ENCODE data around the gene TBX2. TPM values are rescaled to one million over a fixed set of nuclear protein-coding genes. Genes with fewer than 3 reads are reported as not detected.
"Not testable (repeated sequence)": the region's sequence is repeated elsewhere in the genome, so short reads cannot be mapped to it uniquely, and the experiment has no call there.

The TBX2 gene
- total RNA-seq, 2 donors from 2014 or later: 0.08 TPM; not detected in 1

DNA sequence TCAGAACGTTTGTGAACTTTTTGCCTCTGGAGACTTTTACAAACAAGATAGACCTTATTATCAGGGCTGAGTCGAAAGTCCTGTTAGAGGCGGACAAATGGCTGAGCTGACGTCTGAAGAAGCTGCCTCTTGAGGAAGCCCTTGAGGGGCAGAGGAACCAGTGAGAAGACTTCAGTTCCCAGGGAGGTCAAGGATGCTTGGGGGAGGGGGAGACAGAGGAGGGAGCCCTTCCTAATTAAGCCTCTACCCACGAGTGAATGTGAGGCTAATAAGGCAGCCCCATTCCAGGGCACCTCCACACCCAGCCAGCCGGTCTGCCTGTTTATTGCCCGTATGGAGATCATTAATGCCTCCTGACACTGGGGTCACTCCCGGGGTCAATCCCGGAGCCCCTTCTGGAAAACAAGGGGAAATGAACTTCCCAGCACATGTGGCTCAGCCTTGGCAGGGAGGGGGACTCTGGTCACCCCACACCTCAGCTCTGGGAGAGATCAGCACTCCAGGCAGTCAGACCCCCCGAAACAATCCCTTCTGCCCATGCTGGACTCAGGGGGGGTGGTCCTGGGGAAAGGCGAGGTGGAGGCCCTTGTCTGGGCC, 43.3 kb downstream of the TBX2 start:
- Mint-ChIP-seq H3K36me3 (peaks cover 4% of the 10 kb centered on the region), H3K4me1 (ENCODE audit: low read depth in 2 of 2) (peaks cover 0 to 5% of the 10 kb centered on the region in 2 donors), H3K9me3 (peaks cover 3% of the 10 kb centered on the region), H3K27ac (no peak overlapping the region), H3K27me3 (peaks cover 37% of the 10 kb centered on the region in 2 donors), H3K4me3 (no peak overlapping the region)
- no peak for DNase-seq (ENCODE audit: low spot score)
- ATAC-seq: no peak

DNA sequence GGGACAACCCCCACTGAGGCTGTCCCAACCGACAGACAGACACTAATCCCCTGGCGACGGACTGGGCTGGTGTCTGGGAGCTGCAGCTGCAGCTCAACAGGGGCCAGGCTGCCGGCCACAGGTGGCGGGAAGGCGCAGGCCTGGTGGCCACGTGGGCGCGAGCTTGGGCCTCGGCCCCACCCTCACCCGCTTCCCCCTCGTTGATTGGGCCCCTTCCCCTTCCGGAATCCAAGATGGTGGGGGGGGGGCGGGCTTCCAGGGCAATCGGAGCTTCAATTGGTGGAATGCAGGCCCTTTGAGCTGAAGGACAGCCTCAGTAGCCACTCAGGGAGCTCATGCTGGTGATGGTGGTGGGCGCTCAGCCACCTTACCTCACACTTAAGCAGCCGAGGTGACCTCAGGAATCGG, 43.8 kb downstream of the TBX2 start:
- peaks cover 4% of the 10 kb centered on the region for H3K36me3 Mint-ChIP-seq
- H3K4me1 Mint-ChIP-seq (ENCODE audit: low read depth in 2 of 2): peaks cover 0 to 5% of the 10 kb centered on the region in 2 donors
- H3K9me3 Mint-ChIP-seq: peaks cover 3% of the 10 kb centered on the region
- no peak for DNase-seq (ENCODE audit: low spot score)
- H3K4me3 Mint-ChIP-seq: no peak overlapping the region
- H3K27me3 Mint-ChIP-seq: peaks cover 37% of the 10 kb centered on the region in 2 donors
- no peak for ATAC-seq
- H3K27ac Mint-ChIP-seq: no peak overlapping the region

DNA sequence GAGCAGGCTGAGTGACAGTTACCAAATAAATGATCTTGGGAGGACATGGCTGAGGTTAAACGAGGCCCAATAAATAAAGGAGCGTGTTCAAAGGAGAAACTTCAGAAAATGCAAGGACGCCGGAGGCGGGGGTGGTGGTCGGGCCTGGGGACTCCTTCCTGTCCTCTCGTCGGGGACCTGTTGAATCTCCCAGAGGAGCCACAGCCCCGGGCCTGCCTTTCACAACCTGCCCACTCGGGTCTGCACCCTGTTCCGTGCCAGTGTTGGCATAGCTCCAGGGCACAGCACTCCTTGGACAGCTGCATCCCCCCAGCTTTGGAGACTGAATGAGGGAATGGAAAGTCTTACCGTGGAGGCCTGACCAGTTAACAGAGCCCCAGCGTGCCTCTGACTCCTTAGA, 44.4 kb downstream of the TBX2 start:
- peaks cover 2% of the 10 kb centered on the region for H3K36me3 Mint-ChIP-seq
- peaks cover 34 to 35% of the 10 kb centered on the region in 2 donors for H3K27me3 Mint-ChIP-seq
- ATAC-seq: no peak
- no peak overlapping the region for H3K4me3 Mint-ChIP-seq
- H3K4me1 Mint-ChIP-seq (ENCODE audit: low read depth in 2 of 2): peaks cover 0 to 5% of the 10 kb centered on the region in 2 donors
- H3K27ac Mint-ChIP-seq: no peak overlapping the region
- H3K9me3 Mint-ChIP-seq: peaks cover 3% of the 10 kb centered on the region
- no peak for DNase-seq (ENCODE audit: low spot score)

DNA sequence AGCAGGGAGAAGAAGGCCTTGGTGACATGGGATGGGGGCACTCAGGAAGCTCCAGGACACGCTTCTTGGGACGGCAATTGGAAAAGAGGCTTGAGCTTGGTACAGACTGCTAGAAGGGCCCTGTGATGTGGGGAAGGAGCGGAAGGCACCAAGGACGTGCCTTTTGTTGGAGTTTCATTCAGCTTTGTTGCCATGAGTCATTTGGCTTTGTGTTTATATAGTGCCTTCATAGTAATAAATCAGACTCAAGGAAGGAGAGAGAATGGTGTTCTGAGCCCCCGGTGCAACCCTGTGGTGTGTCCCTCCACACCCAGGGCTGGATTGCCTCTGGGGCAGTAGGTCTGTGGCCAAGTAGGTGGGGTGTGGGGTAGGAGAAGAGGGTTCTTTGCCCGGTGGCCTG, 45.2 kb downstream of the TBX2 start:
- H3K27ac Mint-ChIP-seq: no peak overlapping the region
- no peak for ATAC-seq
- peaks cover 1% of the 10 kb centered on the region for H3K9me3 Mint-ChIP-seq
- no peaks in the 10 kb centered on the region for H3K36me3 Mint-ChIP-seq
- no peak overlapping the region for H3K4me3 Mint-ChIP-seq
- DNase-seq (ENCODE audit: low spot score): no peak
- H3K27me3 Mint-ChIP-seq: peaks cover 28 to 31% of the 10 kb centered on the region in 2 donors
- peaks cover 0 to 5% of the 10 kb centered on the region in 2 donors for H3K4me1 Mint-ChIP-seq (ENCODE audit: low read depth in 2 of 2)

DNA sequence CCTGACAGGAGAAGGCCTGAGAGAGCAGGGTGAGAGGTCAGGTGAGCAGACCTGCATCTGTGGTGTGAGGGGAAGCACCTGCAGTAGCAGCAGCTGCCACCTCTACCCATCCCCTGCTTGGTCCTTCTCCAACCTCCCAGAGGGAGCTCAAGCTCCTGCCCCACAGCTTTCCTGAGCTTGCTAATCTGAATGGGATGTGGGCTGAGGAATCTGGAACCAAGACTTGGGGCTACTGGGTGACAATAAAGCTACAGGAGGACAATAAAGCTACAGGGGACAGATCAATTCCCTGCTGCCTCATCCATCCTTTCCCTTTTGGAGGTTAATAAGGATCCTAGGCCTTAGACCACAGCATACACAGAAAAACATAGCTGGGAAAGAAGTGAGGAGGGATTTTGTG, 47.7 kb downstream of the TBX2 start:
- ATAC-seq (no peak), DNase-seq (ENCODE audit: low spot score) (no peak)
- no peak overlapping the region for H3K27ac Mint-ChIP-seq
- H3K9me3 Mint-ChIP-seq: no peaks in the 10 kb centered on the region
- no peaks in the 10 kb centered on the region for H3K36me3 Mint-ChIP-seq
- no peak overlapping the region for H3K4me3 Mint-ChIP-seq
- H3K27me3 Mint-ChIP-seq: peaks cover 22 to 28% of the 10 kb centered on the region in 2 donors
- peaks cover 0 to 2% of the 10 kb centered on the region in 2 donors for H3K4me1 Mint-ChIP-seq (ENCODE audit: low read depth in 2 of 2)

DNA sequence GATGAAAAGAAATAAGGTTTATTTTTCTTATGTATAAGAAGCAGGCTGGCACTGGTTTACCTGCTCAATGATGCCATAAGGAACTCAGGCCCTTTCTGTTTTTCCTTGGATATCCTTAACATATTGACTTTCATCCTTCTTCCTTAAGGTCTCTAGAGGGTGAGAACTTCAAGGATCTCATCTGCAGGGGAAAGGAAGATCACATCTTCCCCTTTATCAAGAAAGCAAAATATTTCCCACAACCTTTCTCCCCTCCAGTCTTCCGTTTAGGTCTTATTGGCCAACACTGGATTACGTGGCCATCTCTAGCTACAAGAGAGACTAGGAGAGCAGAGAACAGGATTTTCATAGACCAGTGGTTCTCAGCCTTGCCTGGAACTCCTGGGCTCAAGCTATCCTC, 48.4 kb downstream of the TBX2 start:
- H3K36me3 Mint-ChIP-seq: no peaks in the 10 kb centered on the region
- peaks cover 28 to 32% of the 10 kb centered on the region in 2 donors for H3K27me3 Mint-ChIP-seq
- no peak overlapping the region for H3K4me3 Mint-ChIP-seq
- DNase-seq (ENCODE audit: low spot score) (no peak), ATAC-seq (no peak)
- peaks cover 0 to 5% of the 10 kb centered on the region in 2 donors for H3K4me1 Mint-ChIP-seq (ENCODE audit: low read depth in 2 of 2)
- H3K27ac Mint-ChIP-seq: no peak overlapping the region
- H3K9me3 Mint-ChIP-seq: no peaks in the 10 kb centered on the region

DNA sequence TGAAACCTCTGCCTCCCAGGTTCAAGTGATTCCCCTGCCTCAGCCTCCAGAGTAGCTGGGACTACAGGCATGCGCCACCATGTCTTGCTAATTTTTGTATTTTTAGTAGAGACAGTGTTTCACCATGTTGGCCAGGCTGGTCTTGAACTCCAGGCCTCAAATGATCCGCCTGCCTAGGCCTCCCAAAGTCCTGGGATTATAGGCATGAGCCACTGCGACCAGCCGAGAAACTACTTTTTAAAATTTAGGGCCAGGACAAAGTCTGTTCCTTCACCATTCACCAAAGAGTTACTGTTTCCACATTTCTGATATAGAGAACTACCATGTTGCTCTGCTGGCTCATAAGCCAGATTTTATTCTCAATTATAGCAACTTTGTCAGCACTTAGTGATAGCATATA, 49.5 kb downstream of the TBX2 start:
- not testable (repeated sequence) for H3K36me3 Mint-ChIP-seq; ATAC-seq; H3K27ac Mint-ChIP-seq; H3K4me1 Mint-ChIP-seq (ENCODE audit: low read depth in 2 of 2); H3K9me3 Mint-ChIP-seq; DNase-seq (ENCODE audit: low spot score); H3K4me3 Mint-ChIP-seq
- H3K27me3 Mint-ChIP-seq: peaks cover 39 to 41% of the 10 kb centered on the region in 2 donors

DNA sequence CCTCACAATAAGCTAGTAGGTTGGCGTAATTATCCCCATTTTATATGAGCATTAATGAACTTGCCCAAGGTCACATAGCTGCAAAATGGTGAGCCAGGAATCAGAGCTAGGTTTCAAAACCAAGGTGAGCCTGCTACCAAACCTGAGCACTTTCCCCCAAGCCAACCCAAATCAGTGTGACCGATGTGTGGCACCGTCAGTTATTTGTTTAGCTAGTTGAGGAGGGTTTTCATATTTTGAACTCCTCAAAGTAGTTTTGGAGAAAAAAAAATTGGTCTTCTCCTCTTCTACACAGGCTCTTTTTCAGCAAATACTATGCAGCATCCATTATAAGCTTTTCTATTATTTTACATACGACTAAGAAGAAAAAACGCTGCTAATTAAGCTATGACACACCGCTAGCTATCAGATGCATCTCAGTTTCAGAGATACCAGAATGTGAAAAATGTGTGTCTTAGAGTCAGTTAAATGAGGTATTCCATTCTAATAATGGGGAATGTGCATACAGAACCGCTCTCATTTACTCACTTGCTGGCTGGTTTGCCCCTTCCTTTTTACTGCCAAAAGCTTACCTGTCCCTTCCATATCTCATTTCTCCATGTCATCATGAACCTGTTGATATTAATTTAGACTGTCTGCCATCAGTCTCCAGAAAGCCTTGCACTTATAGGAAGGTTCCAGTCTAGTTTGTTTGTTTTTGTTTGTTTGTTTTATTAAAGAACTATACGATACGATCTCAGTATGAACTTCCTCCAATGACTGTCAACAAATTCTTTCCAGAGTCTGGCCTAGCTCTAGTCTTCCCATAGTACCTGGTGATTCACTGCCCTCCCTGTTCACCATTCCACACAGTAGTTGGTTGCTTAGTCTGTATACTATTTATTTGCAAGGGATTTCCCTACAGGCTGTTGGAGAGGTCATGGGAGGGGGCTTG, 50.3 kb downstream of the TBX2 start:
- Mint-ChIP-seq H3K9me3 (no peaks in the 10 kb centered on the region), H3K27me3 (peaks cover 40 to 43% of the 10 kb centered on the region in 2 donors), H3K4me3 (no peak overlapping the region), H3K4me1 (ENCODE audit: low read depth in 2 of 2) (peaks cover 10% of the 10 kb centered on the region in 2 donors), H3K27ac (no peak overlapping the region), H3K36me3 (peaks cover 4% of the 10 kb centered on the region)
- no peak for ATAC-seq
- DNase-seq (ENCODE audit: low spot score): no peak

DNA sequence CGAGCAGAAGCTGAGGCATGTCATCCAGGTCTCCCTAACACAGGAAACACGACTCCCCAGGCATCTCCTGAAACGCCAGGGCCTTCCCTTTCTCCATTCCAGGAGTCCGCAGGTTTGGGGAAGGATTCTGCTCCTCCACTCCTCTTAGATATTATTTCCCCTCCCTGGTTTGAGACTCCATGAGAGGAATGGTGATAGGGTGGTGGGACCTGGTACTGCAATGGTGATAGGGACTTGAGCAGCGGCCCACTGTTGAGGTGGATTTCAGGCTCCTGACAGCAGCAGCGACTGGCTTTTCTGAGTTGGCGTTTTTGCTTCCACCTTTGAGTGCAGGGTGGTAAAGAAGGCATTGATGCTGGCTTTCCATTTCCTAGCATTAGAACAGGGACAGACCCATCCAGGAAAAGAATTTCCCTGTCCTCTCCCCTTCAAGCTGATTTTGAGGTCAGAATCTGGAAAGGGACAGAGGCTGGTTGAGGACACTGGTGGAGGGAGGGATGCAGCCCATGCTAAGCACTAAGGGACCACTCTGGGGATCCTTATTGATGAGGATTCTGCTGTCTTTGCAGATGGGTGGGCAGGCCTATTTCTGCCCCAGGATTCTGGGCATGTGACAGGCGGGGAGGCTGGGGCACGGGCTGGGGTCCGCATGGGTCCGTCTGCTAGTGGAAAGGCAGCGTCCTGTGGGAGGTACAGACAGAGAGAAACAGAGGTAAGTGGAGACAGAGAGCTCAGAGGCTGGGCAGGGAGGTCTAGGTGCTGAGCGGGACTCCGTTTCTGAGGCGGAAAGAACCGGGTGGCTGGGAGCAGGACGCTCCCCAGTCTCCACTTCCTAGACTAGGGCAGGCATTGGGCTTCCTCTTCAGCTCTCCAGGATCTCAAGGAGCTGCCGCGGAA, 51.2 kb downstream of the TBX2 start:
- peaks cover 4% of the 10 kb centered on the region for H3K36me3 Mint-ChIP-seq
- no peaks in the 10 kb centered on the region for H3K9me3 Mint-ChIP-seq
- peaks cover 47 to 51% of the 10 kb centered on the region in 2 donors for H3K27me3 Mint-ChIP-seq
- ATAC-seq (no peak), DNase-seq (ENCODE audit: low spot score) (no peak)
- H3K4me1 Mint-ChIP-seq (ENCODE audit: low read depth in 2 of 2): peaks cover 10 to 12% of the 10 kb centered on the region in 2 donors
- H3K4me3 Mint-ChIP-seq: no peak overlapping the region
- H3K27ac Mint-ChIP-seq: no peak overlapping the region

DNA sequence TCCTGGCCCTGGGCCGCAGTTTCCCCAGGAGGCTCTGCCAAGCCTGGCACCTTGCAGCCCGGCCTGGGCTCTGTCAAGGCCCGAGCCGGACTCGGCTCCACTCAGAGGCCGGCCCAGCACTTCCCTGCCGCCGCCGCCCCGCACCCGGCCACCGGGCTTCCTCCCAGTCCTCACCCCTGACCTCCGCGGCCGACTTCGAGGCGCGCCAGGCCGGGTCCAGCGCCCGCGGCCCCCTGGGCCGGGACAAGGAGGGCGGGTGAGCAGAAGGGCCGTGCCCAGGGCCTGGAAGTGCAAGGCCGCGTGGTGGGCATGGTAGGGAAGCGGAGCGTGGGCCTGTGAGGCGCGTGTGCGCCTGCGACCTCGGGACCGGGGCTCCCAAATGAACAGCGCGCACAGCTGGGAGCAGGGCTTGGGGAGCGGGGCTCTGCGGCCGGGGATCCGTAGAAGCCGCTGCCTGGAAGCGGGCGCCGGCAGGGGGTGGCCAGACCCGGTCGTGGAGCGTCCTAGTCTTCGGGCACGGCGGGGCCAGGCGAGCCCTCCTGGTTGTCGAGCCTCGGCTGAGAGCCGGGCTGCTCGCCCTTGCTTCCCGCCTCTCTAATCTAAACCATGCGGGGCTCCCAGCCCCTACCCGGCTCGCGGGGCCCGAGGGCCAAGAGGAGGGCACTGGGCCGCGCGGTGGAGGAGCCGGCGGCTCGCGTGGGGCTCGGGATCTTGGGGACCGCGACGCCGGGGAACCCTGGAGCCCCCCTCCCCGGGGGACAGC, 52.1 kb downstream of the TBX2 start:
- Mint-ChIP-seq H3K4me3 (no peak overlapping the region), H3K36me3 (peaks cover 4% of the 10 kb centered on the region), H3K9me3 (no peaks in the 10 kb centered on the region), H3K4me1 (ENCODE audit: low read depth in 2 of 2) (peaks cover 10 to 12% of the 10 kb centered on the region in 2 donors), H3K27me3 (peaks cover 46 to 49% of the 10 kb centered on the region in 2 donors), H3K27ac (no peak overlapping the region)
- ATAC-seq: peak; percentile 39 to 48
- no peak for DNase-seq (ENCODE audit: low spot score)

DNA sequence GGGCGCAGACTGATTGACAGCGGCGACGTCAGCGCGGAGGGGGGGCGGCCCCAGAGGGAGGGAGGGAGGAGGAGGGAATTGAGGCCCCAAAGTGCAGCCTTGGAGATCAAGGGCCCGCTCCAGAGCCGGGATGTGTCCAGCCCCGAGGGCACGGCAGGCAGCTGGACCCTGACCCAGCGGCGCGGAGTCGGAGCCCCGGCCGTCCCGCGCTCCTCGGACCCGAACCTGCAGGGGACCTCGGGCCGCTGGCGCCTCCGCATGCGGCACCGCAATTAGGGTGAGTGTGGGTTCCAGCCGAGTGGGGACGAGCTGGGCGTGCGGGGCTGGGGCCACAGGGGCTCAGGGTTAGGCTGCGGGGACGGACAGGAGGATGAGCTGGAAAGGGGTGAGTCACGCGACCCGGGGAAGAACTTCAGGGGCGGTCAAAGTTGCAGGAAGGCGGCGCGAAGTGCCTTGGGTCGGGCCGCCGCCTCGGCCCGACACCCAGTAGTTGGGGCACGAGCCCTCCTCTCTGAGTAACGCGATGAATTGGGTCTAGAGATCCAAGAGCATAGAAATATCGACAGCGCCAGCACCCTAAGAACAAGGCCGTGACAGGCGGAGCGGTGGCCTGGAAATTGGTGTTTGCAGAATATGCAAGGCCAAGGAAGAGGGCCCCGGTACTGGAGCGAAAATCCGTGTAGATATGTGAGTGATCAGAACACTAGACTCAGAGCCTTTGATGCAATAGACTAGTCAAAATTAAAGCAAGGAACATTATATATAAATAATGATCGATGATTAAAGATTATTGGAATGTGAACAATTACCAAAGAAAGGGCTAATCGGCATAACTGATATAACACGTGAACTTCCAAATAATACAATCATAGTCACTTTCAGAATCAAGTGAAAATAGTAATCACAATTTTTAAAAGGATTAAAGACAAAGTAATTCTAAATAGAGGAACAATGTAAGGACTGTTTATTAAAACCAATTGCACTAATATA, 53.0 kb downstream of the TBX2 start, which contains the start of gene TBX4:
TBX4 (plus strand) TSS at position 122 of the 990 bp plus-strand sequence. CDS start 4,069 bp downstream, outside the sequence.
- Mint-ChIP-seq H3K36me3 (peaks cover 4% of the 10 kb centered on the region), H3K4me3 (no peak within 1 kb of the TSS)

More for the DNA sequence above, 53.0 kb downstream of the TBX2 start, which contains the start of gene TBX4:
- Mint-ChIP-seq H3K27me3 (peaks cover 46 to 52% of the 10 kb centered on the region in 2 donors), H3K4me1 (ENCODE audit: low read depth in 2 of 2) (peaks cover 14 to 17% of the 10 kb centered on the region in 2 donors), H3K27ac (no peak within 1 kb of the TSS), H3K9me3 (no peaks in the 10 kb centered on the region)
- ATAC-seq (no peak), DNase-seq (ENCODE audit: low spot score) (no peak)
